HL-60 (cell line): ENCODE data around the gene CYP26A1.

Source experiments
- DNase-seq, 2 experiments: peaks; one replicate each; pipeline ENCODE4 v3.0.0-alpha.2; 2010 to 2020; ENCODE audit warnings: low read depth in 1 of 2, low spot score in 1 of 2
- H3K27ac ChIP-seq: fragments of 250-450 bp; sonication (Bioruptor Pico); replicated peaks from 2 replicates; pipeline ENCODE4 v1.5.1; 2020; ENCODE audit warnings: mild to moderate bottlenecking, moderate library complexity
- H3K27me3 ChIP-seq: fragments of 250-450 bp; sonication (Bioruptor Pico); 2 replicates; pipeline ENCODE4 v1.5.1; 2021; ENCODE audit warnings: mild to moderate bottlenecking, moderate library complexity; ENCODE audit not compliant: insufficient read depth, poor library complexity, severe bottlenecking
- H3K4me3 ChIP-seq: replicated peaks from 2 replicates; pipeline ENCODE4 v1.5.1; 2011; ENCODE audit warnings: mild to moderate bottlenecking, control low read depth, low read length; ENCODE audit not compliant: insufficient read depth
- GABPA ChIP-seq: IDR thresholded peaks from 2 replicates; pipeline ENCODE4 v1.6.1; 2012; ENCODE audit warnings: low read depth
- POLR2AphosphoS5 ChIP-seq: IDR thresholded peaks from 2 replicates; pipeline ENCODE4 v1.6.1; 2012; ENCODE audit warnings: low read depth
- SPI1 ChIP-seq: IDR thresholded peaks from 2 replicates; pipeline ENCODE4 v1.6.1; 2012; ENCODE audit warnings: low read depth, mild to moderate bottlenecking, borderline replicate concordance
- TF ChIP-seq, protein P1 (sequence below): IDR thresholded peaks from 2 replicates; pipeline ENCODE4 v1.6.1; 2012; ENCODE audit warnings: low read depth; ENCODE audit not compliant: insufficient replicate concordance
- TF ChIP-seq, protein P2 (sequence below): IDR thresholded peaks from one replicate; pipeline ENCODE4 v1.5.1; 2011; ENCODE audit warnings: low read length, control low read depth, inconsistent platforms; ENCODE audit not compliant: insufficient read depth

The CYP26A1 gene

DNA sequence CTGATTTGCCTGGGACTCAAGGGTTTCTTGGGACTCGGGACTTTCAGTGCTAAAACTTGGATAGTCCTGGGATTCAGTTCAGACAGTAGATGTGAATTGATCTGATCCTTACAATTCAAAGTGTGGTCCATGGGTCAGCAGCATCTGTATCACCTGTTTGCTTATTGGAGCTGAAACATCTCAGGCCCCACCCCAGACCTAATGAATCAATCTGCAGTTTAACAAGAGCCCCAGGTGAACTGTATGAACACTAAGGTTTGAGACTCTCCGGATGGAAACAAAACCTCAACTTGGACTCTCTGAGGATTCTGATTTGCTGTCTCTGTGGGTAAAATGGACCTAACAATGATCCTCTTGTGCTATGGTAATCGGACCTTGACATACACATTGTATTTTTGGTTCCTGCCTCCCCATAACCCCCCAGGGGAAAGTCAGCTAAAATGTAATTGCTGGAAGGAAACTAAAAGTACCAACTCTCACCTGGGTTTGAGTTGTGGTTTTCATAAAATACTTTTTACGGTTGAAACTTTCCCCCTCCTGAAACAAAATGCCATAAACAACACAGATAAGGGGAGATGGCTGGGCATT is 11.7 kb downstream of the CYP26A1 start:
- H3K27ac ChIP-seq: no peak overlapping the region
- H3K4me3 ChIP-seq: no peak overlapping the region
- TF ChIP-seq, protein P1, sequence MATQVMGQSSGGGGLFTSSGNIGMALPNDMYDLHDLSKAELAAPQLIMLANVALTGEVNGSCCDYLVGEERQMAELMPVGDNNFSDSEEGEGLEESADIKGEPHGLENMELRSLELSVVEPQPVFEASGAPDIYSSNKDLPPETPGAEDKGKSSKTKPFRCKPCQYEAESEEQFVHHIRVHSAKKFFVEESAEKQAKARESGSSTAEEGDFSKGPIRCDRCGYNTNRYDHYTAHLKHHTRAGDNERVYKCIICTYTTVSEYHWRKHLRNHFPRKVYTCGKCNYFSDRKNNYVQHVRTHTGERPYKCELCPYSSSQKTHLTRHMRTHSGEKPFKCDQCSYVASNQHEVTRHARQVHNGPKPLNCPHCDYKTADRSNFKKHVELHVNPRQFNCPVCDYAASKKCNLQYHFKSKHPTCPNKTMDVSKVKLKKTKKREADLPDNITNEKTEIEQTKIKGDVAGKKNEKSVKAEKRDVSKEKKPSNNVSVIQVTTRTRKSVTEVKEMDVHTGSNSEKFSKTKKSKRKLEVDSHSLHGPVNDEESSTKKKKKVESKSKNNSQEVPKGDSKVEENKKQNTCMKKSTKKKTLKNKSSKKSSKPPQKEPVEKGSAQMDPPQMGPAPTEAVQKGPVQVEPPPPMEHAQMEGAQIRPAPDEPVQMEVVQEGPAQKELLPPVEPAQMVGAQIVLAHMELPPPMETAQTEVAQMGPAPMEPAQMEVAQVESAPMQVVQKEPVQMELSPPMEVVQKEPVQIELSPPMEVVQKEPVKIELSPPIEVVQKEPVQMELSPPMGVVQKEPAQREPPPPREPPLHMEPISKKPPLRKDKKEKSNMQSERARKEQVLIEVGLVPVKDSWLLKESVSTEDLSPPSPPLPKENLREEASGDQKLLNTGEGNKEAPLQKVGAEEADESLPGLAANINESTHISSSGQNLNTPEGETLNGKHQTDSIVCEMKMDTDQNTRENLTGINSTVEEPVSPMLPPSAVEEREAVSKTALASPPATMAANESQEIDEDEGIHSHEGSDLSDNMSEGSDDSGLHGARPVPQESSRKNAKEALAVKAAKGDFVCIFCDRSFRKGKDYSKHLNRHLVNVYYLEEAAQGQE: no peak
- TF ChIP-seq, protein P2, sequence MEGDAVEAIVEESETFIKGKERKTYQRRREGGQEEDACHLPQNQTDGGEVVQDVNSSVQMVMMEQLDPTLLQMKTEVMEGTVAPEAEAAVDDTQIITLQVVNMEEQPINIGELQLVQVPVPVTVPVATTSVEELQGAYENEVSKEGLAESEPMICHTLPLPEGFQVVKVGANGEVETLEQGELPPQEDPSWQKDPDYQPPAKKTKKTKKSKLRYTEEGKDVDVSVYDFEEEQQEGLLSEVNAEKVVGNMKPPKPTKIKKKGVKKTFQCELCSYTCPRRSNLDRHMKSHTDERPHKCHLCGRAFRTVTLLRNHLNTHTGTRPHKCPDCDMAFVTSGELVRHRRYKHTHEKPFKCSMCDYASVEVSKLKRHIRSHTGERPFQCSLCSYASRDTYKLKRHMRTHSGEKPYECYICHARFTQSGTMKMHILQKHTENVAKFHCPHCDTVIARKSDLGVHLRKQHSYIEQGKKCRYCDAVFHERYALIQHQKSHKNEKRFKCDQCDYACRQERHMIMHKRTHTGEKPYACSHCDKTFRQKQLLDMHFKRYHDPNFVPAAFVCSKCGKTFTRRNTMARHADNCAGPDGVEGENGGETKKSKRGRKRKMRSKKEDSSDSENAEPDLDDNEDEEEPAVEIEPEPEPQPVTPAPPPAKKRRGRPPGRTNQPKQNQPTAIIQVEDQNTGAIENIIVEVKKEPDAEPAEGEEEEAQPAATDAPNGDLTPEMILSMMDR: no peak
- TF ChIP-seq GABPA (no peak), SPI1 (no peak), POLR2AphosphoS5 (no peak)
- DNase-seq: no peak
- peaks cover 6% of the 10 kb centered on the region for H3K27me3 ChIP-seq

DNA sequence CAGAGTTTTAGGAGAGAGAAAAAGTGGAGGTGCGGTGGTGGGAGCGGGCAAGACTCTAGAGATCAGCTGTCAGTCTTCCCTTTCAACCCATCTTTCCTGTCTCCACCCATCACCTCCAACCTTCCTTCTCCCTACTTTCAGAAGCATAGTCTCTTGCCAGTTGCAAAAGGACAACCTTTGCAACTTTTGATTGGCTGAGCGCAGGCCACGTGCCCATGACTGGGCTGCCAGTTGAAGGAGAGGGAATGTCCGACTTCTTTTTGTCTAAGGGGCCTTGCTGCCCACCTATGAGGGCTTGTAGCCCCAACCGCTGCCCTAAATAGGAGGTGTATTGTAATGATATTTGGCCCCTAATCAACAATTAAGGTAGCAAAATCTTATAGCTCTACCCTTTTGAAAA is 12.6 kb downstream of the CYP26A1 start:
- TF ChIP-seq POLR2AphosphoS5 (no peak), SPI1 (no peak), GABPA (no peak)
- TF ChIP-seq, protein P1: no peak
- TF ChIP-seq, protein P2: no peak
- DNase-seq: no peak

DNA sequence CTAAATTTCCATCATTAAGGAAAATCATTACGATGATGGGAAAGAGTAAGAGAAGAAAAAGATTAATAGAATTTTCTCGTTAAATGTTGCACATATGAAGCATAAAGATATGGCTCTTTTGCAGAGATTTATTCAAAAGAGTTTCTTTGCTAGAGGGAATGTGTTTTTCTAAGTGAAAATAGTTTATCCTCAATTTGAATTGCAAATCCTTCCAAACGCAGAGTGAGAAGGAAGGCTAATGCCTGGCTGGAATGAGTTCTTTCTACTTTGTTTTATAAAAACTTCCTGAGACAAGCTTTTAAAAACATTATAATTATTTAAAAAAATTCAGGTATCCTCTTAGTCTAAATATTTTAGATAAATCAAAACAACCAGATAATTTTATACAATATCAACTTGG is 14.2 kb downstream of the CYP26A1 start:
- TF ChIP-seq SPI1 (no peak), GABPA (no peak), POLR2AphosphoS5 (no peak)
- TF ChIP-seq, protein P2: no peak
- TF ChIP-seq, protein P1: no peak
- DNase-seq: no peak
- peaks cover 4% of the 10 kb centered on the region for H3K27me3 ChIP-seq
- H3K4me3 ChIP-seq: no peak overlapping the region
- no peak overlapping the region for H3K27ac ChIP-seq

More for the DNA sequence above, 12.6 kb downstream of the CYP26A1 start:
- peaks cover 4% of the 10 kb centered on the region for H3K27me3 ChIP-seq
- H3K4me3 ChIP-seq: no peak overlapping the region
- H3K27ac ChIP-seq: no peak overlapping the region
